CD14-positive monocyte (primary cell): ENCODE results near the gene ANTXRL. TPM values are rescaled to one million over a fixed set of nuclear protein-coding genes. Genes with fewer than 3 reads are reported as not detected.
"Not testable (repeated sequence)": the region's sequence is repeated elsewhere in the genome, so short reads cannot be mapped to it uniquely, and the experiment has no call there.

Experiments
- DNase-seq, 3 donors: peaks; one replicate each; pipeline ENCODE4 v3.0.0-alpha.2; 2011 to 2022
- H2AFZ ChIP-seq: 2 replicates; pipeline ENCODE4 v1.6.0; 2012; ENCODE audit warnings: mild to moderate bottlenecking, low read depth, low read length, inconsistent platforms; ENCODE audit not compliant: insufficient read depth, poor library complexity, severe bottlenecking
- H3K27ac ChIP-seq, 2 donors: 1 replicate in 1 of 2; 2 replicates in 1 of 2; pipeline ENCODE4 v1.5.1; 2012 to 2013; ENCODE audit warnings: low read length in 2 of 2, control low read depth in 1 of 2, inconsistent platforms in 1 of 2, low read depth in 1 of 2, mild to moderate bottlenecking in 1 of 2
- H3K27me3 ChIP-seq, 2 donors: one replicate each; pipeline versions ENCODE4 v1.6.0 to v1.6.1; 2011 to 2013; ENCODE audit warnings: low read length in 2 of 2; ENCODE audit not compliant: control insufficient read depth in 2 of 2, insufficient read depth in 2 of 2
- H3K36me3 ChIP-seq, 2 donors: replicated peaks in 1 of 2; 1 replicate in 1 of 2; 2 replicates in 1 of 2; pipeline versions ENCODE4 v1.5.1 to v1.6.1; 2012 to 2013; ENCODE audit warnings: low read length in 2 of 2, control low read depth in 1 of 2, inconsistent platforms in 1 of 2, mild to moderate bottlenecking in 1 of 2; ENCODE audit not compliant: insufficient read depth in 2 of 2, control insufficient read depth in 1 of 2
- H3K4me1 ChIP-seq, 2 donors: 1 replicate in 1 of 2; 2 replicates in 1 of 2; pipeline versions ENCODE4 v1.5.1 to v1.6.1; 2012 to 2013; ENCODE audit warnings: low read length in 2 of 2, control low read depth in 1 of 2, inconsistent platforms in 1 of 2, mild to moderate bottlenecking in 1 of 2, moderate library complexity in 1 of 2; ENCODE audit not compliant: insufficient read depth in 2 of 2, control insufficient read depth in 1 of 2
- H3K4me2 ChIP-seq: replicated peaks from 2 replicates; pipeline ENCODE3; 2012; ENCODE audit warnings: low read length, moderate library complexity, mild to moderate bottlenecking; ENCODE audit not compliant: poor library complexity, severe bottlenecking; ENCODE audit errors: extremely low read depth
- H3K4me3 ChIP-seq, 3 experiments: fragments of 200-600 bp in 1 of 3; sonication (generic) in 1 of 3; replicated peaks in 1 of 3; 1 replicate in 2 of 3; 2 replicates in 1 of 3; pipeline ENCODE4 v1.5.1; 2011 to 2013; ENCODE audit warnings: low read length in 3 of 3, mild to moderate bottlenecking in 3 of 3, control low read depth in 2 of 3, low read depth in 2 of 3, inconsistent platforms in 1 of 3, moderate library complexity in 1 of 3
- H3K79me2 ChIP-seq: 2 replicates; pipeline ENCODE4 v1.6.0; 2012; ENCODE audit warnings: mild to moderate bottlenecking, control low read depth, inconsistent platforms, low read length, moderate library complexity; ENCODE audit not compliant: insufficient read depth
- H3K9ac ChIP-seq: 2 replicates; pipeline ENCODE4 v1.6.0; 2017; ENCODE audit warnings: low read length, mild to moderate bottlenecking; ENCODE audit not compliant: insufficient read depth, poor library complexity, severe bottlenecking
- H3K9me3 ChIP-seq, 2 donors: replicated peaks in 1 of 2; 1 replicate in 1 of 2; 2 replicates in 1 of 2; pipeline versions ENCODE4 v1.5.1 to v1.6.1; 2012 to 2013; ENCODE audit warnings: low read length in 2 of 2, control low read depth in 1 of 2; ENCODE audit not compliant: control insufficient read depth in 1 of 2, insufficient read depth in 1 of 2
- H4K20me1 ChIP-seq: 2 replicates; pipeline ENCODE4 v1.6.0; 2012; ENCODE audit warnings: mild to moderate bottlenecking, low read length, control low read depth, moderate library complexity; ENCODE audit not compliant: insufficient read depth
- H3K27ac Mint-ChIP-seq, 7 donors: one replicate each; pipeline ENCODE4 v1.8.0; 2020; ENCODE audit warnings: mild to moderate bottlenecking in 7 of 7, mixed read lengths in 7 of 7, moderate library complexity in 6 of 7, inconsistent platforms in 2 of 7
- H3K27me3 Mint-ChIP-seq, 3 donors: one replicate each; pipeline ENCODE4 v1.8.0; 2021 to 2022; ENCODE audit warnings: low read depth in 3 of 3, mild to moderate bottlenecking in 3 of 3, mixed read lengths in 3 of 3, moderate library complexity in 3 of 3, inconsistent platforms in 1 of 3
- H3K36me3 Mint-ChIP-seq, 2 donors: one replicate each; pipeline ENCODE4 v1.8.0; 2020; ENCODE audit warnings: mixed read lengths in 2 of 2, inconsistent platforms in 1 of 2, mild to moderate bottlenecking in 1 of 2
- H3K4me1 Mint-ChIP-seq: one replicate; pipeline ENCODE4 v1.8.0; 2020; ENCODE audit warnings: mild to moderate bottlenecking, mixed read lengths
- H3K4me3 Mint-ChIP-seq, 2 donors: one replicate each; pipeline ENCODE4 v1.8.0; 2020; ENCODE audit warnings: mild to moderate bottlenecking in 2 of 2, mixed read lengths in 2 of 2, moderate library complexity in 1 of 2
- H3K9me3 Mint-ChIP-seq, 7 donors: one replicate each; pipeline ENCODE4 v1.8.0; 2020 to 2022; ENCODE audit warnings: mixed read lengths in 7 of 7, mild to moderate bottlenecking in 6 of 7, moderate library complexity in 6 of 7, inconsistent platforms in 2 of 7
- WGBS: methylation state at CpG from one replicate; pipeline ENCODE4 v1.1.5; 2013; ENCODE audit warnings: missing lambda C conversion rate; ENCODE audit not compliant: insufficient coverage; 5-methylcytosine and 5-hydroxymethylcytosine counted together
- intact Hi-C, 2 donors: fragments of 100-400 bp; cut with micrococcal nuclease; formaldehyde crosslinking; loops; one replicate each; pipeline versions ENCODE4 v1.15.0 to v1.15.1; 2023
- polyA plus RNA-seq, 3 donors: library from polyadenylated mRNA; depleted of rRNA in 1 of 3; unstranded in 2 of 3; stranded (reverse) in 1 of 3; fragments of 300-500 nt in 2 of 3; fragments of >200 nt in 1 of 3; fragmentation: Illumina TruSeq in 2 of 3; gene quantifications; 1 replicate in 2 of 3; 2 replicates in 1 of 3; pipeline ENCODE4 v1.2.3, GENCODE V29; 2012 to 2021
- TF ChIP-seq, protein P1 (sequence below): fragments of 200-600 bp; IDR thresholded peaks from one replicate; pipeline ENCODE4 v1.8.0; 2022; ENCODE audit warnings: antibody characterized with exemption, mild to moderate bottlenecking

The ANTXRL gene
- polyA plus RNA-seq, 3 donors: not detected

DNA sequence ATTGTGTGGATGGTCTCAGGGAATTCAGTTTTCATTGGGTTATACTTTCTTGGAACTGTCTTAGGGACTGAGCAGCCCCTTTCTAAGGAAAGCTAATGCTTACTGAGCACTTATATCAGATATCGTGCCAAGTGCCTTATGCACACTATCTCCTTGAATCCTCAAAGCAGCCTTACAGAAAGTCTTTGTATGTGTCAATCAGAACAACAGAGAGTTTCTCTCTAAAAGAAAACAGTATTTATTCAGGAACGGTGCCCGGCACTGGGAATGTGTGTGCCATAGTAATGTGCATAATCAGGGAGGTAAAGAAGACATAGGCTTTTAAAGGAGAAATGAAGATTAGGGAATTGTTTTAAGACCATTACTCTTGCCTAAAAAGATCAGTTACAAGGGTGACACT lies 17.3 kb downstream of the ANTXRL start:
- no CpG with 5 or more reads among the region's 3 CpGs for WGBS
- Histone ChIP-seq H3K79me2 (no peaks in the 10 kb centered on the region), H3K27me3 (no peaks in the 10 kb centered on the region), H3K36me3 (no peaks in the 10 kb centered on the region), H4K20me1 (no peaks in the 10 kb centered on the region), H3K9me3 (no peaks in the 10 kb centered on the region), H2AFZ (no peak overlapping the region), H3K4me1 (peaks cover 13 to 16% of the 10 kb centered on the region in 2 donors), H3K4me3 (no peak overlapping the region), H3K27ac (no peak overlapping the region), H3K4me2 (no peak overlapping the region), H3K9ac (no peak overlapping the region)
- Mint-ChIP-seq H3K36me3 (no peaks in the 10 kb centered on the region), H3K27me3 (peaks cover 0 to 4% (median 0%) of the 10 kb centered on the region in 3 donors), H3K27ac (no peak overlapping the region), H3K9me3 (no peaks in the 10 kb centered on the region), H3K4me1 (peaks cover 9% of the 10 kb centered on the region), H3K4me3 (no peak overlapping the region)
- intact Hi-C loops: no loop called here
- TF ChIP-seq, protein P1, sequence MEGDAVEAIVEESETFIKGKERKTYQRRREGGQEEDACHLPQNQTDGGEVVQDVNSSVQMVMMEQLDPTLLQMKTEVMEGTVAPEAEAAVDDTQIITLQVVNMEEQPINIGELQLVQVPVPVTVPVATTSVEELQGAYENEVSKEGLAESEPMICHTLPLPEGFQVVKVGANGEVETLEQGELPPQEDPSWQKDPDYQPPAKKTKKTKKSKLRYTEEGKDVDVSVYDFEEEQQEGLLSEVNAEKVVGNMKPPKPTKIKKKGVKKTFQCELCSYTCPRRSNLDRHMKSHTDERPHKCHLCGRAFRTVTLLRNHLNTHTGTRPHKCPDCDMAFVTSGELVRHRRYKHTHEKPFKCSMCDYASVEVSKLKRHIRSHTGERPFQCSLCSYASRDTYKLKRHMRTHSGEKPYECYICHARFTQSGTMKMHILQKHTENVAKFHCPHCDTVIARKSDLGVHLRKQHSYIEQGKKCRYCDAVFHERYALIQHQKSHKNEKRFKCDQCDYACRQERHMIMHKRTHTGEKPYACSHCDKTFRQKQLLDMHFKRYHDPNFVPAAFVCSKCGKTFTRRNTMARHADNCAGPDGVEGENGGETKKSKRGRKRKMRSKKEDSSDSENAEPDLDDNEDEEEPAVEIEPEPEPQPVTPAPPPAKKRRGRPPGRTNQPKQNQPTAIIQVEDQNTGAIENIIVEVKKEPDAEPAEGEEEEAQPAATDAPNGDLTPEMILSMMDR: no peak
- no peak for DNase-seq

DNA sequence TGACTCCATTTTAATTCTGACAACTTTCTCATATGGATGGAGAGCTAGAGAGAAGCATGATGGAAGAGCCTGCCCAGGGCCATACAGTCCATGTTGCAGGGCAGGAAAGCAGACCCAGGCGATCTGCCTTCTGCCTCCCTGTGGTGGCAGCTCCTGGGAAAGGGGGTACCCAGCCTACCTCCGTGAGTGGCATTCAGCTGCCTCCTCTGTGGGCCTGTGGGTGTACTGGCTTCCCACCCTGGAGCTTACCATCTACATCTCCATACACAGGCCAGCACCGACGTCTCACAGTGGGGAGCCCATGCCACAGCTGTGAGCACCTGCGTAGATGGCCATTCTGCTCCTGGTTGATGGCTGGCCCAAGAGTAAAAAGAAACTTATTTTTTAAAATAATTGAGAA lies 17.9 kb downstream of the ANTXRL start:
- H3K4me2 ChIP-seq, H3K4me3 Mint-ChIP-seq, H3K36me3 ChIP-seq, H3K9me3 Mint-ChIP-seq, H2AFZ ChIP-seq, H3K9me3 ChIP-seq, H3K79me2 ChIP-seq, H3K27me3 ChIP-seq, H3K4me3 ChIP-seq, H3K9ac ChIP-seq, H3K36me3 Mint-ChIP-seq, H3K27me3 Mint-ChIP-seq, intact Hi-C loops, H3K4me1 ChIP-seq, H4K20me1 ChIP-seq, H3K27ac ChIP-seq, H3K27ac Mint-ChIP-seq, DNase-seq, H3K4me1 Mint-ChIP-seq: not testable (repeated sequence)
- 100% methylated on average over 3 of the region's 5 CpGs for WGBS
